ENCODE measurements around the gene C2orf15.
"Not testable (repeated sequence)": the region's sequence is repeated elsewhere in the genome, so short reads cannot be mapped to it uniquely, and the experiment has no call there.

C2orf15 gene

GRCh38 chr2:99166218-99166617 lies 24.7 kb downstream of the C2orf15 start:
- DNase-seq (ENCODE audit: low spot score) = no peak

- no peak for DNase-seq (ENCODE audit: low spot score)
These were observed 28.0 kb downstream of the C2orf15 start for GRCh38 chr2:99169534-99169933.

- no peak for DNase-seq (ENCODE audit: low spot score)
These were observed 30.1 kb downstream of the C2orf15 start for GRCh38 chr2:99171377-99172140.

DNA sequence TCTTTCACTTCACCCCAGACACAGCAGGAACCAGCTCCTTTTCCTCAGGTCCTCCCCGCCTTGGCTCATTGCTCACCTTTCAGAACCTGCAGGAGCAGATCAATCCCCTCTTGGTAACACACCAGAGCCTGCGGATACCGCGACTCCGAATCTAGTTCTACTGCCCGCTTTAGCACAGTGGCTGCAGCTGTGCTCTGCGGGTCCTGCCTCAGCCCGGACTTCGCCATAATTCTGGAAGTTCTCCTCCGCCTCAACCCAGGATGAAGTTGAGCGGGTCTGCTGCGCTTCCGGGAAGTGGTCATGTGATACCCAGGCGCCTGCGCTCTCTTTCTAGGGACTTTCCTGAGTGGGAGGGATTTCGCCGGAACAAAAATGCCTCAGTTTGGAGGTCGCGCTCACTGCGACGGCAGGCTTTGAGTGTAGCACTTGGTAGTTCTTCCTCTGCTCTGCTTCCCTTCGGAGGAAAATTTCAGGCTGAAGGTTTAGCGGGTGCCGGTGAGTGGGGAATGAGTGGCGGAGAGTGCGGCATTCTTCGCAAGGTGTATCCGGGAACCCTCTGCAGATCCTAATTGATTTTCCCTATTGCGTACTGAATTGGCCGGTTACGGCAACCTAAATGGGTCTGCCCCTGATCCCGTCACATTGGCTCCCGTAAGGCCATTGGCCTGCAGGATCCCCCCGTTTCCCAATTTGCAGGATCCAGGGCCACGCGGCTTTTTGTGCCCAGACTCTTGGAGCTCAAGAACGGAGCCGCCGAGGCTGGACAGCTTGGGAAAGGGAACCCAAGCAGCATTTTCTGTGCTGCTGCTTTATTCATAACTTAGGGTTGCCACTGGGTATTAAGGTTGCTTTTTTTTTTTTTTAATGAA lies 39.5 kb downstream of the C2orf15 start, which contains the start of the genes MITD1 and MRPL30:
MITD1 (minus strand) TSS at position 304 of the 869 bp plus-strand sequence; CDS start at position 227, 77 bp downstream.
MRPL30 (plus strand) TSS at position 430 of the 869 bp plus-strand sequence. CDS start 5,020 bp downstream, outside the sequence.
- peak; percentile 88 for DNase-seq (ENCODE audit: low spot score)

GRCh38 chr2:99181624-99182000 lies 40.1 kb downstream of the C2orf15 start:
- peak; percentile 13 for DNase-seq (ENCODE audit: low spot score)

GRCh38 chr2:99183025-99183424 lies 41.5 kb downstream of the C2orf15 start:
- DNase-seq (ENCODE audit: low spot score) = no peak

- DNase-seq (ENCODE audit: low spot score) = no peak
These were observed 43.3 kb downstream of the C2orf15 start for GRCh38 chr2:99184811-99185210.

DNA sequence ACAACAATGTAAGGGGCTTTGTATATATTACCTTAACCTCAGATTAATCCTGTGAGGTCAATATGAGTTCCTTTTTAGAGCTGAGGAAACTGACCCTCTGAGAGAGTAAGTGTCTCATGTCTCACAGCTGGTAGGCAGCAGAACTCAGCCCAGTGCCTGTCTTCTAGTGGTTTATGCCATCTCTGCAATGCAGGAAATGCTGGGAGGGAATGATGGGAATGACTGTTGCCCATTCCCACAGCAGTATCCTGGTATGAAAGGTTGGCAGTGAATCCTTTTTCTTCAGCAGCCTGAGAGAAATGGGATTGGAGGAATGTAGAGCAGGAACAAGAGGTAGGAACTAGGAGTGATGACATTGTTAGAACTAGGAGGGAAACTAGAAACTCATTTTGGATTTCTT lies 45.5 kb downstream of the C2orf15 start:
- DNase-seq (ENCODE audit: low spot score) = no peak

DNA sequence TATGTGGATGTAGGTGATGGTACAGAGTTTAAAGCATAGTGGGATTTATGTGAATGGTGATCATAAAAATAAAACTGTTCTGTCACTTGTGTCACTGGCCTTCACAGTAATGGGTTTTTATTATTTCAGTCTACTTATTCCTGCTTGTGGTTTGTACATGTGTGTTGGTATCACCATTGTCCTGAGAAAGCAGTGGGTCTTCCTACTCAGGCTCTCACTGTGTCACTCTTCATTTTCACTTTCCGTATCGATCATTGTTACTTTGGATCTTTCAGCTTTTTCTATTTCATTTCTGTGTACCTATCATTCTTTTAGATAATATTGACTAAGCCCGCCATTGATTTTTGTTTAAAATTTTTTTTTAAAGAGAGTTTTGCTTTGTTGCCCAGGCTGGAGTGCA lies 46.9 kb downstream of the C2orf15 start:
- no peak for DNase-seq (ENCODE audit: low spot score)

GRCh38 chr2:99190548-99190947 lies 49.0 kb downstream of the C2orf15 start:
- no peak for DNase-seq (ENCODE audit: low spot score)

DNA sequence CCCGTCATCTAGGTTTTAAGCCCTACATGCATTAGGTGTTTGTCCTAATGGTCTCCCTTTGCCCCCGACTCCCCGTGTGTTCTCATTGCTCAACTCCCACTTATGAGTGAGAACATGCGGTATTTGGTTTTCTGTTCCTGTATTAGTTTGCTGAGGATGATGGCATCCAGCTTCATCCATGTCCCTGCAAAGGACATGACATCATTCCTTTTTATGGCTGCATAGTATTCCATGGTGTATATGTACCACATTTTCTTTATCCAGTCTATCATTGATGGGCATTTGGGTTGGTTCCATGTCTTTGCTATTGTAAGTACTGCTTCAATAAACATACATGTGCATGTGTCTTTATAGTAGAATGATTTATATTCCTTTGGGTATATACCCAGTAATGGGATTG lies 50.9 kb downstream of the C2orf15 start:
- DNase-seq (ENCODE audit: low spot score) = not testable (repeated sequence)

- no peak for DNase-seq (ENCODE audit: low spot score)
These were observed 56.8 kb downstream of the C2orf15 start for GRCh38 chr2:99198103-99198841.

GRCh38 chr2:99200076-99200800 lies 58.7 kb downstream of the C2orf15 start:
- DNase-seq (ENCODE audit: low spot score) = no peak
